ENCODE data around the gene CRB1.

DNA sequence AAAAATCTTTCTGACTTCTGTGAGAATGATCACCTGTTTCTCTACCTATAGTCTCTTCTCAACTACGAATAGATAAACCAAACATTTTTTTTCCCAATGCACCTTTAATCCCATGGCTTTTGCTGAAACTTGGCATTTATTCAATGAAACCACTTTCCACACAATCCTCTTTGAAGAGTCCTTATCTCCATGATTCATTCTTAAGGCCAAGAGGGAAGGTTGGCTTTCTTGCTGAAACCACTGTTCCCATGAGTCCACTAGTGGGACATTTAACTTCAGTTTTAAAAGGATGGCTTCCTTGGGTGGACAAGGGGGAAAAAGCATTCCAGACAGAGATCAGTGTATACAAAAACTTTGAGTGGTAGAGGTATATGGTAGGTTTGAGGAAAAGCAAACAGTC is 73.6 kb downstream of the CRB1 start:
- TF ChIP-seq, protein P1, sequence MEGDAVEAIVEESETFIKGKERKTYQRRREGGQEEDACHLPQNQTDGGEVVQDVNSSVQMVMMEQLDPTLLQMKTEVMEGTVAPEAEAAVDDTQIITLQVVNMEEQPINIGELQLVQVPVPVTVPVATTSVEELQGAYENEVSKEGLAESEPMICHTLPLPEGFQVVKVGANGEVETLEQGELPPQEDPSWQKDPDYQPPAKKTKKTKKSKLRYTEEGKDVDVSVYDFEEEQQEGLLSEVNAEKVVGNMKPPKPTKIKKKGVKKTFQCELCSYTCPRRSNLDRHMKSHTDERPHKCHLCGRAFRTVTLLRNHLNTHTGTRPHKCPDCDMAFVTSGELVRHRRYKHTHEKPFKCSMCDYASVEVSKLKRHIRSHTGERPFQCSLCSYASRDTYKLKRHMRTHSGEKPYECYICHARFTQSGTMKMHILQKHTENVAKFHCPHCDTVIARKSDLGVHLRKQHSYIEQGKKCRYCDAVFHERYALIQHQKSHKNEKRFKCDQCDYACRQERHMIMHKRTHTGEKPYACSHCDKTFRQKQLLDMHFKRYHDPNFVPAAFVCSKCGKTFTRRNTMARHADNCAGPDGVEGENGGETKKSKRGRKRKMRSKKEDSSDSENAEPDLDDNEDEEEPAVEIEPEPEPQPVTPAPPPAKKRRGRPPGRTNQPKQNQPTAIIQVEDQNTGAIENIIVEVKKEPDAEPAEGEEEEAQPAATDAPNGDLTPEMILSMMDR (IDR thresholded peaks at IDR 0.05) = no peak
- TF ChIP-seq, protein P2, sequence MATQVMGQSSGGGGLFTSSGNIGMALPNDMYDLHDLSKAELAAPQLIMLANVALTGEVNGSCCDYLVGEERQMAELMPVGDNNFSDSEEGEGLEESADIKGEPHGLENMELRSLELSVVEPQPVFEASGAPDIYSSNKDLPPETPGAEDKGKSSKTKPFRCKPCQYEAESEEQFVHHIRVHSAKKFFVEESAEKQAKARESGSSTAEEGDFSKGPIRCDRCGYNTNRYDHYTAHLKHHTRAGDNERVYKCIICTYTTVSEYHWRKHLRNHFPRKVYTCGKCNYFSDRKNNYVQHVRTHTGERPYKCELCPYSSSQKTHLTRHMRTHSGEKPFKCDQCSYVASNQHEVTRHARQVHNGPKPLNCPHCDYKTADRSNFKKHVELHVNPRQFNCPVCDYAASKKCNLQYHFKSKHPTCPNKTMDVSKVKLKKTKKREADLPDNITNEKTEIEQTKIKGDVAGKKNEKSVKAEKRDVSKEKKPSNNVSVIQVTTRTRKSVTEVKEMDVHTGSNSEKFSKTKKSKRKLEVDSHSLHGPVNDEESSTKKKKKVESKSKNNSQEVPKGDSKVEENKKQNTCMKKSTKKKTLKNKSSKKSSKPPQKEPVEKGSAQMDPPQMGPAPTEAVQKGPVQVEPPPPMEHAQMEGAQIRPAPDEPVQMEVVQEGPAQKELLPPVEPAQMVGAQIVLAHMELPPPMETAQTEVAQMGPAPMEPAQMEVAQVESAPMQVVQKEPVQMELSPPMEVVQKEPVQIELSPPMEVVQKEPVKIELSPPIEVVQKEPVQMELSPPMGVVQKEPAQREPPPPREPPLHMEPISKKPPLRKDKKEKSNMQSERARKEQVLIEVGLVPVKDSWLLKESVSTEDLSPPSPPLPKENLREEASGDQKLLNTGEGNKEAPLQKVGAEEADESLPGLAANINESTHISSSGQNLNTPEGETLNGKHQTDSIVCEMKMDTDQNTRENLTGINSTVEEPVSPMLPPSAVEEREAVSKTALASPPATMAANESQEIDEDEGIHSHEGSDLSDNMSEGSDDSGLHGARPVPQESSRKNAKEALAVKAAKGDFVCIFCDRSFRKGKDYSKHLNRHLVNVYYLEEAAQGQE (IDR thresholded peaks at IDR 0.05; ENCODE audit: insufficient read depth in 1 of 2, low read depth in 2 of 2, low read length in 1 of 2) = no peak
- TF ChIP-seq SIN3A (IDR thresholded peaks at IDR 0.05; ENCODE audit: borderline replicate concordance, insufficient read depth, low read depth, low read length) = no peak
- no peak for TF ChIP-seq TCF7L2 (IDR thresholded peaks at IDR 0.05; ENCODE audit: low read depth, low read length)

All from Panc1 (cell line).